Kidney glomerular epithelial cell (primary cell): ENCODE data around the gene LARP4B.

ENCODE experiments used
- DNase-seq: peaks from one replicate; lab custom pipeline; 2025; lab: John Stamatoyannopoulos, UW

LARP4B gene

DNA sequence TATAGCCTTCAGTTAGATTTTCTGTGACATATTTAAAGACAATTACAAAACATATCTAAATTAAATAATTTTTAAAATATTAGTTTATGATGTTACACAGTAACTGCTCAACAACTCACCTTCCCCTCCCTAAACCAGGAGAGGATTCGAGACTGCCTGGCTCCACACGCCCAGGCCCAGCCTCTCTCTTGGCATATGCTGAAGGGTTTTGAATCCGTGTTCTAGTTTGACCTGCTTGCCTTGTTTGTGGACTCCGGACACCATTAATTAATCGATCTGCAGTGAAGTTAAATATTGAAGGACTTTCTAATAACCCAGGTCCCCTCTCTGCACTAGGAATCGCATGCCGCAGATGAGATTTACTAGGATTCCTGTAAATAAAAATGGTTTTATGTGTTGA lies 106.6 kb downstream of the LARP4B start:
- DNase-seq, result no peak

DNA sequence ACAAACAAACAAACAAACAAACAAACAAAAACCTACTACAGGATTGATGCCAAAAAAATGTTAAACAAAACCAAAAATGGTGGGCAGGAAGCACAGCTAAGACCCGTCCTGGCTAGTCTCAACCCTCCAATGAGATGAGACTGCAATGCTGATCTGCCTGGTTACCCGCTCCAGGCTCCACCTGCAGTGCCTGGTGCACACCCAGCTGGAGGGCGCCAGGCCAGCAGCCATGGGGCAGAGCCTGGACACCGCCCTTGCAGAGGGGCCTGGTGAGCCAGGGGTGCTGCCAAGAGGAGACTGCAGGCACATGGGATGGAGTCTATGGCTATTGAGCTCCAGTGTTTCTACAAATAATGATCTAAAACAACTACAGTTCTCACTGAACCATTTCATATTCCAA lies 107.0 kb downstream of the LARP4B start:
- no peak for DNase-seq

DNA sequence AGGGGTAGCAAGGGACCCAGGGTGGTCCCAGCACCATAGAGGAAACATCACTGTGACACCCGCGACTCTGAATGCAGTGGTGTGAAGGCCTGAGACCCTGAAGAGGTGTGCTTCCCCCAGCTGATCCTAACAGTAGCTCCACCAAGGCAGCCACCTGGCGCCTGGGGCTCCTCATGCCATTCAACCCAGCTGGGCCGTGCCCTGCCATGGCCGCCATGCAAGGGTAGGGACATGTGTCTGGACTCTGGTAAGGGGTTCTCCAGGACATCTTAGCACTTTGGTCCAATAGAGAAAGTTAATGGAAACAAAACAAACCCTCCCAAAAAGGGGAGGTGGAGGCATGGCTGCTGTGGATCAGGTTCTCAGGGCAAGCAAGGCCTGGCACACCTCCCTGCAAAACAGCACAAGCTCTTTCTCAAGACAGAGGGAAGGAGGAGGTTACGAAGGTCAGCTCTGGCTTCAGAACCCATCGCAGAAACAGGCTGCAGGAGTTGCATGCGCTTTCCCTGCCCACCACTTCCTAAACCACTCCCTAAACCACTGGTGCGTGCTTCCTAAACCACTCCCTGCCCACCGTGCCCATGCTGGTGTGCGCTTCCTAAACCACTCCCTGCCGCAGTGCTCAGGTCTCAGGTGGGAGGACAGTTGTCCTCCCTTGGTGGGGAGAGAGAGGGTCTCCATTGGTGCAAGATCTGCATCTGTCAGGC lies 108.7 kb downstream of the LARP4B start:
- no peak for DNase-seq

DNA sequence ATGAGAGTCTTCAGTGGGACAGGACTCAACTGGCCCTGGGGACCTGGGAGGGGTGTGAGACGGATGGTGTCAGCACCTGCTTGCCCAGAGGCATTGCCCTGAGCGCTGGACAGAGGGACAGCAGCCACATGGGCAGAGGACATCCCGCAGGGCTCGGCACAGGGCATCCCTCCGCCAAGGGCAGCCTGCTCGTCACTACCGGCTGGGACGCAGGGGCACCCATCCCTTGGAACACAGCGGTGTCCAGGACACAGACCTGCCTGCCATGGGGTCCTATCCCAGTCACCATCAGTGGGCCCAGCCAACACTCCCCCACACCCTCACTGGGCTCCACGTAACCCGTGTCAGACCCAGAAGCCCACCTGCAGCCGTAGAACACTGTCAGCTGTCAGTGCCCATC lies 109.3 kb downstream of the LARP4B start:
- no peak for DNase-seq

DNA sequence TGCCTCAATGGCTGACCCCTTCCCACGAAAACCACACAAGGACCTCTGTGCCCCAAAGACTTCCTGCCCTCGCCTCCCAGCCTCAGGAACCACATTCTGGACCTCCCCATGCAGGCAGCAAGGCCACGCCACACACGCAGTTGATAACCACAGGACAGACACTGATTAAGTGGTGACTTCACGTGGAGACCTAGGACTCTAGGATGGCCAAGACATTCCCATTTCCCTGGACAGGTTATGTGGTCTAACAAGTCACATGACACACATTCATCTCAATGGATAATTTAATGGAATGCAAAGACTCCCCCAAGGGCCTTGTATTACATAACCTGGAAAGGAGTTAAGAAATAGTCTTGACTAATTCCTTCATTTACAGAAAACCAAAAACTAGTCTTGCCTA lies 110.2 kb downstream of the LARP4B start:
- peak; percentile 1 for DNase-seq

DNA sequence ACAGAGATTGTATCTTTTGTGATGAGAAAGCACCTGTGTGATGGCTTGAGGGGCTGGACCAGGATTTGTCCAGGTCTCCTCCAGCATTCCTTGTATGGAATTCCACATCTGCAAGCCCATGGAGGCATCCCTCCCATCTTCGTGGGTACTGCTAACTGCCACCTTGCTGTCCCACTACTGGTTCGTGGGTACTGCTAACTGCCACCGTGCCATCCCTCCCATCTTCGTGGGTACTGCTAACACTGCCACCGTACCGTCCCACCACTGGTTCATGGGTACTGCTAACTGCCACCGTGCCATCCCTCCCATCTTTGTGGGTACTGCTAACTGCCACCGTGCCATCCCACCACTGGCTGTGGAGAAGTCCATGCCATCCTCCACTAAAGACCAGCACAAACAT lies 111.7 kb downstream of the LARP4B start:
- no peak for DNase-seq

GRCh38 chr10:819326-819725 lies 112.2 kb downstream of the LARP4B start:
- peak; percentile 23 for DNase-seq

DNA sequence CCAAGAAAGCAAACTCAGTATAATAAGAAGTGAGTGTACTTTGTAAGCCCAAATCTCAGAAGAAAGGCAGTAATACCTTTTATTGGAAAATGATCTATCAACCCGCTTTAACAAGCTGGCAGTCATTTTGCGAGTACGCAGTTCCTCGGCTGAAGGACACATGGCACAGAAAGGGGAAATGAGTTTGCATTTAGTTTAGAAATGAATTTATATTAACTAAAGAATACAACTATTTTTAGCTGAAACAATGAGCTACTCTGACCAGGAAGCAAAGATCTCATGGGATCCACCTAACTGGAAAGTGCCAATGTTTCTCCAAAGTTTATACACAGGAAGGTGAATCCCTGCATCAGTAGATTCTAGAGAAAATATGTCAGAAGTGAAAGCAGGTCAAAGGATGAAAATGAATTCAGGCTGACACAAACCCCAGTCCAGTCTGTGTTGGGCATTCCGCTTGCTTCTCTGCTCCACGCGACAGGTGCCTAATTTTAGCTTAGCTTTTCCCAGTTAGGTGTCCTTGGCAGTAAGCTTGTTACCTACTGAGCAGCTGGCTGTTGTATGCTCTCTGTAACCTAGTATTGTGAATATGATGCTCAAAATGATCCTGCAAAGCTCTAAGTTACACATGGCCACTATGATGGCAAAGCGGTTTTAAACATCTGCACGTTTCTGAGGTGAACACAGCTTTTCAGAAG lies 112.8 kb downstream of the LARP4B start:
- DNase-seq, result no peak

DNA sequence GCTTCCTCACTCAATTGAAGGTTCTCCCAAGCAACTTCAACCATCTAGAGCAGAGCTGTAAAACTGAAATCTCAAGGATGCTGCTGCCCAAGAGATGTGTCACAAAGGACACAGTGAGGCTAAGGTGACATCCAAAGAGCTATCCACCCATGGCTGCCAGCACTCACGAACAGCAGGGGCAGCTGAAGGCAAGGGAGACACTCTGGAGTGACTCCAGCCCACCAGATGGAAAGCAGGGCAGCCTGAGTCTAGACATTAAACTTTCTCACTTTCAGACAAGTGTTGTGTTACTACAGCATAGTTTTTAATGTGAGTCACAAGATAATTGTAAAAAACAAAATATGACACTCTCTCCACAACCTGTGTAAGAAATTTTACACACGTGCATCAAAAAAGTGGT lies 113.5 kb downstream of the LARP4B start:
- DNase-seq, result no peak

- DNase-seq, result no peak
Measured at GRCh38 chr10:817371-817770, 114.1 kb downstream of the LARP4B start.

DNA sequence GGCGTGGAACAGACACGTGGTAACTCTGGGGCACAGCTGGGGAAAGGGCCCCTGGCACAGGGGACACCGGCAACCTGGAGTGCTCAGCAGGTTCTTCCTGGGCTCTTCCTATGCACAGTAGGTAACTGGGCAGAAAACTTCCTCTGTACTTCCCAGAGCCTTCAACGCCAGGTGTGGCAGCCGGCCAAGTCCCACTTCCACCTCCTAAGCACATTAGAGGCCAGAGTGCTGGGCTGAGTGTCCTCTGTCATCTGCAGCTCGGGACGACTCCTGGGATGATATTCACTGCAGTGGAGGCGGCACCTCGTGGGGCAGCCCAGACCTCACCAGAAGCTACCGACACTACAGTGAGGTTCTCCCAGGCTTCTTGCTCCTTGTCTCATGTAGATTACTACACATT lies 114.5 kb downstream of the LARP4B start:
- DNase-seq, result no peak

GRCh38 chr10:816091-816477 lies 115.4 kb downstream of the LARP4B start:
- DNase-seq, result no peak

DNA sequence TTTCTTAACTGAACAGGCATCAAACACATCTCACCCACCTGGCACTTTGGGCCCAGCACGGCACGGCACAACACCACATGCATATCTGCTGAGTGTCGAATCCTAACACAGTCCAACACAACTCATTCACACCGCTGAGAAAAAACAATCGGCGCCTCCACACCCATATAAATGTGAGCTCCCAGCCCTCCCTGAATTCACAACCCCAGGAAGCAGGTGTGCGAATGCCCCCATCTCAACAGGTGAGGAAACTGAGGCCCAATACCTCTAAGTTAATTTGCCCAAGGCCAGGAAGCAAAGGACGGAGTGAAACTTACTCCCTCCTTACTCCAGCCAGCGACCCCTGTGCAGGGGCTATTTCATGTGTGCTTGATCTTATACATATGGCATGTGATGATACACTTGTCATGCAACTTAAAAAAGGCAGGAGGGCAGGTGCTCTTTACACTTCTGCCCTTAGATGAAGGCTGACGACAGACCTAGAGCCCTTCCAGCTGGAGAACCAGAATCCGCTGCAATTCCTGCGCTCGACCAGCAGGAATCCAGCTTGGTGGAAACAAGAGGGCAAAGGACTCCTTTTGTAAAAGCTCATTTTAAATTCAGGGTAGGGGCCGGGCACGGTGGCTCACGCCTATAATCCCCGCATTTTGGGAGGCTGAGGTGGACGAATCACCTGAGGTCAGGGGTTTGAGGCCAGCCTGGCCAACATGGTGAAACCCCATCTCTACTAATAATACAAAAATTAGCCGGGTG lies 116.0 kb downstream of the LARP4B start:
- DNase-seq, result no peak

GRCh38 chr10:814536-815302 lies 116.8 kb downstream of the LARP4B start:
- no peak for DNase-seq

GRCh38 chr10:813286-813685 lies 118.2 kb downstream of the LARP4B start:
- no peak for DNase-seq

GRCh38 chr10:812787-813186 lies 118.7 kb downstream of the LARP4B start:
- no peak for DNase-seq

GRCh38 chr10:811379-812175 lies 119.9 kb downstream of the LARP4B start:
- no peak for DNase-seq

GRCh38 chr10:810351-810846 lies 121.1 kb downstream of the LARP4B start:
- DNase-seq, result peak; percentile 1

DNA sequence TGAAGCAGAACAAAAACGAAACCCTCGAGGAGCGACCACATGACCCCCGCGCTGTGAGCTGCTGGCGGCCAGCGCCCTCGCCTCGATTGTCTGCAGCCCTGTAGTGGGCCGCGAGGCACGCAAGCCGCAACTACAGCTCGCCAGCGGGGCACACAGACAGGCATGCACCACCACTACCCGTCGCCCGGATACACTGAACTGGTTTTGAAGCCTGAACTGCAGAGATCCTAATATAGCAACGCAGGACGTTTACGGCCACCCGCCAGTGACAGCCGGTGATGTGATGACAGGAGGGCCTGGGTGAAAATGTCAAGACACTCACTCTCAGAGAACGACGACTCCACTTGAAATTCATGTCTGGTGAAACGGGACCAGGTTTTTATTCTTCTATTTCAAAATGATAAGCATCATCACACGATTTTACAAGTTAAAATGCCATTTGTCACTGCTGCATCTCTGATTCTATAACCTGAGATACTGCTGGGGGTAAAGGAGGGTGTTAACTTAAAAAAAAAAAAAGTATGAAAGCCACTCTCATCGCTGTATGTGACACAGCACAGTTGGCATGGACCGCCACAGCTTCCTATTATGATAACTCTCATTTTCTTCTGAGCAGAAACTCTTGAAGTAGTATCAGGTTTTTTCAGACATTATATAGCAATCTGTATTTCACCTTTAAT lies 121.7 kb downstream of the LARP4B start:
- no peak for DNase-seq

DNA sequence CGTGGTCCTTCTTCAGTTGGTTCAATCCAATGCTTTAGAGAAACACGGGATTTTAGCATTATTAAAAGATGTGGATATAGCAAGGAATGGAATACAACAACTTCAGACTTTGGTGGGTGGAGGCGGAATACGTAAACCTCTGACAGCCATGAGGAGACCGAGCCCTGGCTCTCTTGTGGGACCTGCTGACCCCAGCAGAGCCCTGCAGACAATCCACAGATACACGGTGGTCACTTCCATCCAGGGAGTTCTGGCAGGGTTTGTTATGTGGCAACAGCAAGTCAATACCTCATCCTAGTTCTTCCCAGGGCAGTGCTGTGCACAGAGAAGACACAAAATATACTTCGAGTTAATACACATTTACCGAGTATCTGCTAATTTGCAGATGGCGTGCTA lies 123.5 kb downstream of the LARP4B start:
- no peak for DNase-seq
